ENCODE data around the gene SLC28A1.

- no peak for TF ChIP-seq CTCF (IDR thresholded peaks at IDR 0.05)
- no peak for TF ChIP-seq POLR2A (IDR thresholded peaks at IDR 0.05)
These were observed 5.0 kb downstream of the SLC28A1 start for GRCh38 chr15:84889313-84889990.
